Aortic smooth muscle cell (primary cell): ENCODE results near the gene HLCS. TPM values are rescaled to one million over a fixed set of nuclear protein-coding genes. Genes with fewer than 3 reads are reported as not detected.

Experiments used
- total RNA-seq: library from RNA; depleted of rRNA; stranded (reverse); fragments of >200 nt; gene quantifications from 2 replicates; pipeline ENCODE4 v1.2.3, GENCODE V29; 2014

Gene HLCS
- total RNA-seq: 35.7 and 39.4 TPM in 2 replicates

DNA sequence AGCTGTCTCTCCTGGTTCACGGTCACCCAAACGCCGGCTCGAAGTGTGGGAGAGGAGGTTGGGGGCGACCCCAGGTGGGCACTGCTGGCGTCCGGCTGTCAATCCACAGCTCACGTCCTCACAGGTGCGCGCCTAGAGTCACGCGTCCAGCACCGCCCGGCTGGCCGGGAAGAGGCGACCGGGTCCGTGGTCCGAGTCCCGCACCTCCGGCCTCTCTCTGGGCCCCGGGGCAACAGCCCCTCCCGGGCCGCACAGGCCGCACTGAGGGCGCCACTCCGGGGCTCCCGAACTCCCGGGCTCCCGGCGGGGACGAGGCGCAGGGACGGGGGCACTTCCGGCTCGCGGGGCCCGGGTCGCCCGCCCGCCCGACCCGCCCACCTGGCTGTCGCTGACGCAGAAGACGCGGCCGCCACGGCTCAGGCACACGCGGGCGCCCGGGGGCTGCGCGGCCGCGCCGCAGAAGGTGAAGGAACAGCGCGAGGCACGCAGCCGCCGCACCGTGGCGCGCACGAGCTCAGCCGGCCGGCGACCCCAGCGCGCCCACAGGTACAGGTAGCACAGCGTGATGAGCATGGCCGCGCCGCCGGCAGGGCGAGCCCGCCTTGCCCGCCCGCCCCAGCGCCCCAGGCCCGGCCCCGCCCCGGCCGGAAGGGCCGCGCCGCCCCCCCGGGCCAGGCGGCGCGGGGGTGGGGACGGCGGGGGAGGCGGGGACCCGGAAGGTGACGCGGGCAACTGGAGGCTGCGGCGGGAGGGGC lies at the start of gene HLCS:
HLCS (minus strand) TSS at position 604 of the 755 bp plus-strand sequence; CDS start at position 573, 31 bp downstream.

GRCh38 chr21:37006486-37007291 lies 40.2 kb upstream of the HLCS start, which contains the start of gene RIPPLY3:
Gene RIPPLY3 (plus strand): TSS chr21:37006702. CDS start chr21:37006773, 71 bp downstream.

Other genes starting within 250 kb of the HLCS start
- gene RIPPLY3, start 40.0 kb upstream of the HLCS start, total RNA-seq: not detected in 2 replicates
- gene PIGP, start 106.4 kb upstream of the HLCS start, total RNA-seq: 6.9 and 12.7 TPM in 2 replicates
- gene TTC3, start 106.6 kb upstream of the HLCS start, total RNA-seq: 178 and 218 TPM in 2 replicates